ENCODE measurements around the gene ZNF646. TPM values are rescaled to one million over a fixed set of nuclear protein-coding genes. Genes with fewer than 3 reads are reported as not detected.

The ZNF646 gene
- total RNA-seq, 1 donor from 2014 or later: 32.6 TPM

GRCh38 chr16:31043352-31043751, 30.9 kb upstream of the ZNF646 start:
- Mint-ChIP-seq H3K9me3 (ENCODE audit: low read depth) (no peaks in the 10 kb centered on the region), H3K4me3 (ENCODE audit: low read depth) (no peak overlapping the region), H3K36me3 (ENCODE audit: insufficient read depth) (peaks cover 3% of the 10 kb centered on the region), H3K27ac (no peak overlapping the region), H3K27me3 (no peaks in the 10 kb centered on the region), H3K4me1 (ENCODE audit: low read depth) (no peaks in the 10 kb centered on the region)
- no peak for DNase-seq (ENCODE audit: low spot score, unreplicated experiment)
- TF ChIP-seq CTCF (IDR thresholded peaks at IDR 0.05; ENCODE audit: unreplicated experiment): no peak

- no peak overlapping the region for H3K27ac Mint-ChIP-seq
- no peaks in the 10 kb centered on the region for H3K4me1 Mint-ChIP-seq (ENCODE audit: low read depth)
- no peak overlapping the region for H3K4me3 Mint-ChIP-seq (ENCODE audit: low read depth)
- no peak for TF ChIP-seq CTCF (IDR thresholded peaks at IDR 0.05; ENCODE audit: unreplicated experiment)
- H3K9me3 Mint-ChIP-seq (ENCODE audit: low read depth): no peaks in the 10 kb centered on the region
- peaks cover 3% of the 10 kb centered on the region for H3K36me3 Mint-ChIP-seq (ENCODE audit: insufficient read depth)
- H3K27me3 Mint-ChIP-seq: no peaks in the 10 kb centered on the region
- no peak for DNase-seq (ENCODE audit: low spot score, unreplicated experiment)
Measured at GRCh38 chr16:31043898-31044481, 30.2 kb upstream of the ZNF646 start.

GRCh38 chr16:31050280-31051030, 23.8 kb upstream of the ZNF646 start:
- TF ChIP-seq CTCF (IDR thresholded peaks at IDR 0.05; ENCODE audit: unreplicated experiment): no peak
- Mint-ChIP-seq H3K27me3 (peaks cover 3% of the 10 kb centered on the region), H3K36me3 (ENCODE audit: insufficient read depth) (no peaks in the 10 kb centered on the region), H3K4me1 (ENCODE audit: low read depth) (no peaks in the 10 kb centered on the region), H3K27ac (no peak overlapping the region), H3K9me3 (ENCODE audit: low read depth) (no peaks in the 10 kb centered on the region), H3K4me3 (ENCODE audit: low read depth) (no peak overlapping the region)
- no peak for DNase-seq (ENCODE audit: low spot score, unreplicated experiment)

- peaks cover 3% of the 10 kb centered on the region for H3K27me3 Mint-ChIP-seq
Measured at GRCh38 chr16:31052114-31052513, 22.1 kb upstream of the ZNF646 start.

GRCh38 chr16:31055613-31056012, 18.6 kb upstream of the ZNF646 start:
- H3K36me3 Mint-ChIP-seq (ENCODE audit: insufficient read depth): peaks cover 5% of the 10 kb centered on the region
- DNase-seq (ENCODE audit: low spot score, unreplicated experiment): no peak
- H3K9me3 Mint-ChIP-seq (ENCODE audit: low read depth): no peaks in the 10 kb centered on the region
- peaks cover 3% of the 10 kb centered on the region for H3K27me3 Mint-ChIP-seq
- no peaks in the 10 kb centered on the region for H3K4me1 Mint-ChIP-seq (ENCODE audit: low read depth)
- H3K4me3 Mint-ChIP-seq (ENCODE audit: low read depth): no peak overlapping the region
- peak overlapping the region; percentile 54 for H3K27ac Mint-ChIP-seq
- TF ChIP-seq CTCF (IDR thresholded peaks at IDR 0.05; ENCODE audit: unreplicated experiment): no peak

More at GRCh38 chr16:31052114-31052513, 22.1 kb upstream of the ZNF646 start:
- Mint-ChIP-seq H3K4me3 (ENCODE audit: low read depth) (no peak overlapping the region), H3K9me3 (ENCODE audit: low read depth) (no peaks in the 10 kb centered on the region), H3K4me1 (ENCODE audit: low read depth) (no peaks in the 10 kb centered on the region), H3K36me3 (ENCODE audit: insufficient read depth) (peaks cover 2% of the 10 kb centered on the region), H3K27ac (peak overlapping the region; percentile 6)
- no peak for DNase-seq (ENCODE audit: low spot score, unreplicated experiment)
- TF ChIP-seq CTCF (IDR thresholded peaks at IDR 0.05; ENCODE audit: unreplicated experiment): no peak

All from progenitor cell of endocrine pancreas (in vitro differentiated cells).